ENCODE data around the gene ESR2. TPM values are rescaled to one million over a fixed set of nuclear protein-coding genes. Genes with fewer than 3 reads are reported as not detected.

Gene ESR2
- polyA plus RNA-seq, 1 experiment, result not detected

DNA sequence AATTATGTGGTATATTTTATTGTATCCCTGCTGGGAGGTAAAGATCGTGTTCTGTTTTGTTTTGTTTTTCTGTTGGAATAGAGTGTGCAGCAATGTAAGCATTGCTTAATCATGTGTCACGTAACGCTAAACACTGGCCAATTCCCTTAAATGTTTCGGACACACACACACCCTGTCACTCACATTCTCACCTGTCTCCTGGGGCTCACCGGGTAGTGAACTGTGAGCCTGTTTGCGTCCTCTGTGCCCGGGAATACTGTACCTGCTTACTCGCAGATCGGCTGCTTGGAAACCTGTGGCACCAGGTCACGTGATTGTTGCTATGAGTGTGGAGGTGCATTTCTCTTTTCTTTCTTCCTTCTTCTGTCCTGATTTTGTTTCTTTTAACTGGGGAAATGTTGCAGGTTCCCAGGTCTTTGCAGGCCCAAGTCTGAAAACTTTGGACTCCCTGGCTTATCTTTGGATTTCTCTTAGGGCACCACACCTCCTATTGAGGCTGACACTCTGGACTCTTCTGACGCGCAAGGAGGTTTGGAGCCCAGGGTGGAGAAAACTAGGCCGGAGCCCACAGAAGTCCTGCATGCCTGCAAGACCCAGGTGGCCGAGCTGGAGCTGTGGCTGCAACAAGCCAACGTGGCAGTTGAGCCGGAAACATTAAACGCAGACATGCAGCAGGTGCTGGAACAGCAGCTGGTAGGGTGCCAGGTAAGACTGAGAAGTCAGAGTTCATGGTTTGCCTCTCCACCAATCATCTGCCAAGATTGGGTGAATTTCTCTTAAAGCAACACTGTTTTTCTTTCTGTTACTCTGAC, 181.1 kb downstream of the ESR2 start:
- Histone ChIP-seq H3K4me3 (ENCODE audit: low read depth, low read length) (no peak overlapping the region), H3K36me3 (ENCODE audit: control insufficient read depth, insufficient read depth, low read length) (no peaks in the 10 kb centered on the region), H3K27me3 (ENCODE audit: control insufficient read depth, insufficient read depth, low read length) (no peaks in the 10 kb centered on the region)
- DNase-seq (ENCODE audit: low read depth), result no peak
- TF ChIP-seq, protein P1, sequence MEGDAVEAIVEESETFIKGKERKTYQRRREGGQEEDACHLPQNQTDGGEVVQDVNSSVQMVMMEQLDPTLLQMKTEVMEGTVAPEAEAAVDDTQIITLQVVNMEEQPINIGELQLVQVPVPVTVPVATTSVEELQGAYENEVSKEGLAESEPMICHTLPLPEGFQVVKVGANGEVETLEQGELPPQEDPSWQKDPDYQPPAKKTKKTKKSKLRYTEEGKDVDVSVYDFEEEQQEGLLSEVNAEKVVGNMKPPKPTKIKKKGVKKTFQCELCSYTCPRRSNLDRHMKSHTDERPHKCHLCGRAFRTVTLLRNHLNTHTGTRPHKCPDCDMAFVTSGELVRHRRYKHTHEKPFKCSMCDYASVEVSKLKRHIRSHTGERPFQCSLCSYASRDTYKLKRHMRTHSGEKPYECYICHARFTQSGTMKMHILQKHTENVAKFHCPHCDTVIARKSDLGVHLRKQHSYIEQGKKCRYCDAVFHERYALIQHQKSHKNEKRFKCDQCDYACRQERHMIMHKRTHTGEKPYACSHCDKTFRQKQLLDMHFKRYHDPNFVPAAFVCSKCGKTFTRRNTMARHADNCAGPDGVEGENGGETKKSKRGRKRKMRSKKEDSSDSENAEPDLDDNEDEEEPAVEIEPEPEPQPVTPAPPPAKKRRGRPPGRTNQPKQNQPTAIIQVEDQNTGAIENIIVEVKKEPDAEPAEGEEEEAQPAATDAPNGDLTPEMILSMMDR (IDR thresholded peaks at IDR 0.05; ENCODE audit: insufficient read depth, low read depth, low read length), result no peak
- CTCF ChIA-PET, result interaction anchor here (0.6 to 1.2 kb wide), 2 partner anchors 10 to 190 kb away, joined by 3 read pairs; no protein-coding TSS in a partner anchor
- POLR2A ChIA-PET, result no interaction called here

DNA sequence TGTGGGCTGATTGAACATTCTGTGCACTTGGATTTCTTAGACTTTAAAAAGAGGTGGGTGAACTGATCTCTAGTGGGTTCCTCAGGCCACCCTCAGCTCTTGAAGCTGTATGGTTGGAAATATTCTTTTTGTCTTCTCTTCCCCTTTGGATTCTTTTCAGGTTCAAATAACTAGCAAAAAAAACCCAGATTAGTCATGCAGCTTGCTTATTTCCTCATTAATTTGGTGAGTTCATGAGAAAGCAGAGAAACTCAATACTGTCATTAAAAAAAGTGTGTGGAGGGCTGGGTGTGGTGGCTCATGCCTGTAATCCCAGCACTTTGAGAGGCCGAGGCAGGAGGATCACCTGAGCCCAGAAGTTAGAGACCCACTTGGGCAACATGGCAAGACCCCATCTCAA, 183.4 kb downstream of the ESR2 start:
- DNase-seq (ENCODE audit: low read depth), result no peak
- Histone ChIP-seq H3K4me3 (ENCODE audit: low read depth, low read length) (no peak overlapping the region), H3K36me3 (ENCODE audit: control insufficient read depth, insufficient read depth, low read length) (no peaks in the 10 kb centered on the region), H3K27me3 (ENCODE audit: control insufficient read depth, insufficient read depth, low read length) (no peaks in the 10 kb centered on the region)
- ChIA-PET CTCF (interaction anchor here (1.1 kb wide), 1 partner anchor 11 kb away, joined by 3 read pairs; no protein-coding TSS in a partner anchor), POLR2A (no interaction called here)
- TF ChIP-seq, protein P1 (IDR thresholded peaks at IDR 0.05; ENCODE audit: insufficient read depth, low read depth, low read length), result no peak

DNA sequence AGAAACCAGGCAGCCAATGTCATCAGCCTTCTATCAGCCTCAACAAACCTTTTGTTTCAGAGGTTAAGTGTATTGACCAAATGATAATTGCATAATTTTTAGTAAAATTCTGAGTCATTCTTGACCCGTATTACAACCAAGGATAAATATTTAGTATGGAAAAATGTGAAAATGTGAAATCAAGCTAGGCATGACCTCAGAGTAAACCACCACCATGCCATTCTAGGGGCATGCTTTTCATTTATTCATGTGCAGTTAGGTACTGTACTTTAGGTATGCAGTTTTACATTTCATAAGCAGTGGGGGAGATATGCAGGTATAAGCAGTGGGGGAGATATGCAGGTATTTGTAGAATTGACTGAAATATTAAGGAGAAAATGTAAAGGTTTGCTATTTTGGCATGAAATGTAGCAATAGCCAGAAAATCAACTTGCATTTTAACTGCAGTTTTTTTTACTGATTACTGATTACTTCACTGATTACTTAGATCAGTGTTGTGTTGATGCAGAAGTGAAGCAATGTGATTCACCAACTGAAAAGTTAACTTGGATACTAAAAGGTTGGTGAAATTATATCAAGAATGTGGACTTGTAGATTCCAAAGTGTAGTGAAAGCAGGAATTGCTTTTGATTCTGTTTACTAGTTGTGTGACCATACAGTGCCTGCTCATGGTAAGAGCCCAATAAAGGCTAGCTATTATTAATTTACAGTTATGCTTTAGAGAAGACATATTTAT, 184.2 kb downstream of the ESR2 start:
- no peak for DNase-seq (ENCODE audit: low read depth)
- ChIA-PET POLR2A (no interaction called here), CTCF (interaction anchor here (1.1 kb wide), 1 partner anchor 12 kb away, joined by 3 read pairs; no protein-coding TSS in a partner anchor)
- Histone ChIP-seq H3K36me3 (ENCODE audit: control insufficient read depth, insufficient read depth, low read length) (no peaks in the 10 kb centered on the region), H3K27me3 (ENCODE audit: control insufficient read depth, insufficient read depth, low read length) (no peaks in the 10 kb centered on the region), H3K4me3 (ENCODE audit: low read depth, low read length) (no peak overlapping the region)
- TF ChIP-seq, protein P1 (IDR thresholded peaks at IDR 0.05; ENCODE audit: insufficient read depth, low read depth, low read length), result no peak

DNA sequence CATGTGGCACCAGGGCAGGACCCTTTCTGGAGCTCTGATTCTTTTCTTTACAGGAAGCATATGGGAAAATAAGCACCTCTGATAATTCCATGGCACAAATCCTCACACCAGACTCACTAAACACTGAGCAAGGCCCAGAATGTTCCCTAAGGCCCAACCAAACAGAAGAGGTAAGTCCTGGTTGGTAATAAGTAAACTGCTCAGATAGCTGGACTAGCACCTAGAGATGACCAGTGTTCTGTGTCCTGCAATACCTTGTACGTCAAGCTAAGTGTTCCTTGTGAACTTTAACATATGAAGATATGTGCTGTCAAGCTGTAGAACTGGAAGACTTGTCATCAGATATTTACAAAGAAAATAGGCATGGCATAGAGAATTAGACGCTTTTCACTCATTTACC, 186.7 kb downstream of the ESR2 start:
- CTCF ChIA-PET, result no interaction called here

More for the DNA sequence above, 186.7 kb downstream of the ESR2 start:
- no peak for DNase-seq (ENCODE audit: low read depth)
- Histone ChIP-seq H3K4me3 (ENCODE audit: low read depth, low read length) (no peak overlapping the region), H3K27me3 (ENCODE audit: control insufficient read depth, insufficient read depth, low read length) (no peaks in the 10 kb centered on the region), H3K36me3 (ENCODE audit: control insufficient read depth, insufficient read depth, low read length) (no peaks in the 10 kb centered on the region)
- TF ChIP-seq, protein P1 (IDR thresholded peaks at IDR 0.05; ENCODE audit: insufficient read depth, low read depth, low read length), result no peak
- POLR2A ChIA-PET, result no interaction called here
